ENCODE data around the gene MSMB. TPM values are rescaled to one million over a fixed set of nuclear protein-coding genes. Genes with fewer than 3 reads are reported as not detected.

The MSMB gene
- polyA plus RNA-seq, 1 of the 3 experiments (the other 2 are of a cell fraction), result not detected

- Histone ChIP-seq H3K27ac (ENCODE audit: low read depth in 2 of 2, low read length in 1 of 2) (no peak overlapping the region), H3K4me1 (ENCODE audit: control insufficient read depth in 1 of 2, insufficient read depth in 2 of 2, low read depth in 1 of 2, low read length in 1 of 2) (no peaks in the 10 kb centered on the region), H2AFZ (ENCODE audit: low read depth) (no peak overlapping the region), H3K79me2 (ENCODE audit: insufficient read depth) (no peaks in the 10 kb centered on the region), H3K4me3 (ENCODE audit: low read depth in 2 of 2, low read length in 1 of 2) (no peak overlapping the region), H3K27me3 (ENCODE audit: insufficient read depth) (no peaks in the 10 kb centered on the region), H3K9ac (no peak overlapping the region), H3K9me3 (no peaks in the 10 kb centered on the region; the same call in 1 of the 2 replicates), H3K4me2 (no peak overlapping the region), H3K9me2 (no peaks in the 10 kb centered on the region), H3F3A (replicated peaks; ENCODE audit: insufficient read depth) (no peaks in the 10 kb centered on the region), H4K20me1 (ENCODE audit: insufficient read depth) (no peaks in the 10 kb centered on the region), H3K36me3 (replicated peaks in 1 of 2; ENCODE audit: control insufficient read depth in 1 of 2, insufficient read depth in 2 of 2, low read length in 1 of 2) (no peaks in the 10 kb centered on the region)
- POLR2A ChIA-PET, result no interaction called here
- no peak for DNase-seq
- CTCF ChIA-PET, result no interaction called here
- no peak for TF ChIP-seq FOXJ3 (CRISPR knock-in tag; IDR thresholded peaks at IDR 0.05)
- no peak for TF ChIP-seq TAF1 (IDR thresholded peaks at IDR 0.05; ENCODE audit: borderline replicate concordance, low read depth, low read length)
- TF ChIP-seq MAX (IDR thresholded peaks at IDR 0.05; ENCODE audit: low read depth), result no peak
- TF ChIP-seq ZBTB33 (IDR thresholded peaks at IDR 0.05; ENCODE audit: borderline replicate concordance, low read depth), result no peak
- TF ChIP-seq FOXM1 (IDR thresholded peaks at IDR 0.05; ENCODE audit: low read depth), result no peak
- no peak for TF ChIP-seq PBX3 (IDR thresholded peaks at IDR 0.05)
- TF ChIP-seq EP300 (IDR thresholded peaks at IDR 0.05; ENCODE audit: borderline replicate concordance in 1 of 2, low read depth in 1 of 2, low read length in 1 of 2), result no peak
- TF ChIP-seq GATA2 (CRISPR knock-in tag; IDR thresholded peaks at IDR 0.05), result no peak
- no peak for TF ChIP-seq SMC3 (IDR thresholded peaks at IDR 0.05; ENCODE audit: low read depth, low read length)
- no peak for TF ChIP-seq RCOR1 (IDR thresholded peaks at IDR 0.05; ENCODE audit: low read length)
- TF ChIP-seq ELF1 (IDR thresholded peaks at IDR 0.05), result no peak
- no peak for TF ChIP-seq POLR2AphosphoS5 (IDR thresholded peaks at IDR 0.05; ENCODE audit: low read depth, low read length)
- no peak for TF ChIP-seq REST (IDR thresholded peaks at IDR 0.05; ENCODE audit: low read depth, low read length)
These were observed 11.0 kb upstream of the MSMB start for GRCh38 chr10:46057038-46057437.
